Measurements from ENCODE around the gene EMC9. TPM values are rescaled to one million over a fixed set of nuclear protein-coding genes. Genes with fewer than 3 reads are reported as not detected.

Gene EMC9
- total and polyA plus RNA-seq, 2 of the 8 experiments (the other 6 are each of a cell fraction or from before 2014, with no cell fraction given), result 38.4 to 47.2 TPM

DNA sequence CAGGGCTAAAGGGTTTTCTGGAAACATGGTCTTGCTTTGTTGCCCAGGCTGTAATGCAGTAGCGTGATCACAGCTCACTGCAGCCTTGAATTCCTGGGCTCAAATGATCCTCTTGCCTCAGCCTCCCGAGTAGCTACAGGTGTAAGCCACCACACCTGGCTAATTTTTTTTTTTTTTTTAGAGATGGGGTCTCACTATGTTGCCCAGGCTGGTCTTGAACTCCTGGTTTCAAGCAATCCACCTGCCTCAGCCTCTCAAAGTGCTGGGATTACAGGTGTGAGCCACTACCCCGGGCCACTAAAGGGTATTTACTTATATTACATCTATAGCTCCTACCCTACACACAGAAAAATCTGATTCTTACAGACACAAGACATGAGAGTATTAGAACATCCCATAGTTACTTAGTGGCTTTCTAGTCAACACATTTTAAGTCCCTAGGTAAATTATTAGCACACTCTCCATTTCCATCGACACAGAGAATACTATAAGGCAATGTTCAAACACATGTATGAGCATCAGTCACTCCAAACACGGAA, 33.0 kb downstream of the EMC9 start:
- Histone ChIP-seq H2BK20ac (ENCODE audit: low read length) (no peak overlapping the region), H3K4me2 (ENCODE audit: insufficient read depth in 1 of 2, low read depth in 2 of 2, low read length in 2 of 2) (no peak overlapping the region), H4K20me1 (replicated peaks in 1 of 2; ENCODE audit: control insufficient read depth in 1 of 2, insufficient read depth in 2 of 2, low read length in 2 of 2) (no peaks in the 10 kb centered on the region), H2AK5ac (ENCODE audit: low read depth, low read length) (no peak overlapping the region), H2BK15ac (ENCODE audit: low read length) (no peak overlapping the region), H2BK5ac (ENCODE audit: low read depth, low read length) (no peak overlapping the region), H3K56ac (replicated peaks; ENCODE audit: insufficient read length, low read depth, low read length) (no peak overlapping the region), H4K5ac (ENCODE audit: insufficient read length, low read depth, low read length) (no peak overlapping the region), H3K14ac (ENCODE audit: insufficient read length) (no peak overlapping the region), H3K79me1 (ENCODE audit: low read depth, low read length) (no peaks in the 10 kb centered on the region), H2BK120ac (replicated peaks; ENCODE audit: low read depth, low read length) (no peak overlapping the region), H2BK12ac (ENCODE audit: low read depth, low read length) (no peak overlapping the region), H3K4ac (replicated peaks; ENCODE audit: insufficient read length, low read depth, low read length) (no peak overlapping the region), H3K9me3 (ENCODE audit: insufficient read depth in 2 of 2, low read depth in 1 of 2, low read length in 1 of 2) (peaks cover 7% of the 10 kb centered on the region in 2 experiments; a peak in 3 of 4 replicates), H3K23me2 (ENCODE audit: low read depth, low read length) (no peaks in the 10 kb centered on the region; the same call in 1 of the 2 replicates), H3K4me1 (replicated peaks in 1 of 4; ENCODE audit: control insufficient read depth in 3 of 4, insufficient read depth in 4 of 4, low read length in 3 of 4) (no peaks in the 10 kb centered on the region), H2AFZ (ENCODE audit: low read length) (no peak overlapping the region), H4K8ac (ENCODE audit: extremely low read depth, insufficient read depth, low read length) (no peak overlapping the region), H3K27ac (ENCODE audit: low read depth, low read length) (no peak overlapping the region), H3K9ac (replicated peaks in 1 of 4; ENCODE audit: extremely low read depth in 1 of 4, low read depth in 3 of 4, low read length in 3 of 4) (no peak overlapping the region), H3K23ac (ENCODE audit: insufficient read length) (no peak overlapping the region), H4K91ac (replicated peaks; ENCODE audit: insufficient read length, low read length) (no peak overlapping the region), H3K79me2 (ENCODE audit: control insufficient read depth in 1 of 2, insufficient read depth in 2 of 2, low read length in 2 of 2) (no peaks in the 10 kb centered on the region), H3K36me3 (ENCODE audit: control insufficient read depth in 2 of 4, insufficient read depth in 4 of 4, low read length in 3 of 4) (peaks cover 0 to 15% (median 7%) of the 10 kb centered on the region in 4 experiments; a peak in 5 of 8 replicates), H3K27me3 (replicated peaks in 1 of 4; ENCODE audit: control insufficient read depth in 3 of 4, extremely low read depth in 1 of 4, insufficient read depth in 3 of 4, low read length in 3 of 4) (no peaks in the 10 kb centered on the region), H3K18ac (ENCODE audit: extremely low read depth, low read length) (no peak overlapping the region), H3K4me3 (ENCODE audit: extremely low read depth in 1 of 4, insufficient read depth in 2 of 4, low read depth in 3 of 4, low read length in 4 of 4) (no peak overlapping the region)
- DNase-seq (ENCODE audit: low read depth in 1 of 2, low spot score in 2 of 2) (no peak), FAIRE-seq (no peak)
- WGBS, 2 experiments (ENCODE audit: extremely low coverage in 1 of 2, insufficient coverage in 1 of 2, insufficient read length in 1 of 2, insufficient replicate concordance in 2 of 2, low coverage in 1 of 2, low lambda C conversion rate in 2 of 2, missing lambda C conversion rate in 1 of 2), result 44% methylated on average over 5 of the region's 5 CpGs; no CpG with 5 or more reads in 1 of the 2 experiments
- POLR2A ChIA-PET (ENCODE audit: partially characterized antibody), result interaction anchor here (0.7 to 23.9 kb wide), 9 partner anchors 8 to 914 kb away, joined by 3 to 626 read pairs (median 26); partner anchors contain the start of genes CPNE6, DCAF11, EMC9 and NRL
- CTCF ChIA-PET (ENCODE audit: partially characterized antibody), result interaction anchor here (0.6 to 12.2 kb wide), 33 partner anchors 10 to 540 kb away, joined by 3 to 160 read pairs (median 3); partner anchors contain the start of genes CARMIL3, IRF9, PCK2 and PSME1
- TF ChIP-seq, protein P1, sequence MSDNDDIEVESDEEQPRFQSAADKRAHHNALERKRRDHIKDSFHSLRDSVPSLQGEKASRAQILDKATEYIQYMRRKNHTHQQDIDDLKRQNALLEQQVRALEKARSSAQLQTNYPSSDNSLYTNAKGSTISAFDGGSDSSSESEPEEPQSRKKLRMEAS (IDR thresholded peaks at IDR 0.05), result no peak
- TF ChIP-seq SIRT6 (IDR thresholded peaks at IDR 0.05; ENCODE audit: low read length), result no peak
- TF ChIP-seq TCF12 (IDR thresholded peaks at IDR 0.05; ENCODE audit: low read depth, low read length), result no peak
- TF ChIP-seq EP300 (IDR thresholded peaks at IDR 0.05; ENCODE audit: borderline replicate concordance in 1 of 2, low read depth in 2 of 2, low read length in 2 of 2), result no peak
- TF ChIP-seq KDM5A (IDR thresholded peaks at IDR 0.05; ENCODE audit: low read length), result no peak
- TF ChIP-seq CREB1 (IDR thresholded peaks at IDR 0.05), result no peak

Measured in H1 (cell line).